ENCODE measurements around the gene OPCML. TPM values are rescaled to one million over a fixed set of nuclear protein-coding genes. Genes with fewer than 3 reads are reported as not detected.

The OPCML gene
- polyA plus RNA-seq, 1 donor (not counting 4 experiments of a cell fraction or from before 2014, with no cell fraction given): 0.04 TPM

- H3K4me2 ChIP-seq (ENCODE audit: control insufficient read depth, extremely low read depth, insufficient read depth, low read depth, low read length): no peak overlapping the region
- TF ChIP-seq CTCF (optimal IDR thresholded peaks at IDR 0.05 in 1 of 3, IDR thresholded peaks at IDR 0.05 in 1 of 3, conservative IDR thresholded peaks at IDR 0.05 in 1 of 3; ENCODE audit: extremely low read depth in 1 of 3, insufficient read depth in 2 of 3, low read length in 3 of 3) (no peak), EZH2 (IDR thresholded peaks at IDR 0.05; ENCODE audit: low read length) (no peak)
- H3K9me3 ChIP-seq (ENCODE audit: control insufficient read depth, low read depth, low read length): no peaks in the 10 kb centered on the region
- no peak overlapping the region for H3K27ac ChIP-seq (ENCODE audit: control insufficient read depth, insufficient read depth, low read length)
- H4K20me1 ChIP-seq (ENCODE audit: control insufficient read depth, extremely low read depth, insufficient read depth, low read length): no peaks in the 10 kb centered on the region
- no peak for FAIRE-seq
- DNase-seq (ENCODE audit: low read depth, low spot score): no peak
- no peak overlapping the region for H2AFZ ChIP-seq (ENCODE audit: control insufficient read depth, low read length)
- H3K4me1 ChIP-seq (ENCODE audit: control insufficient read depth, extremely low read depth, insufficient read depth, low read length): no peaks in the 10 kb centered on the region
- H3K27me3 ChIP-seq (ENCODE audit: control insufficient read depth, extremely low read depth, insufficient read depth, low read length): no peaks in the 10 kb centered on the region
- no peak overlapping the region for H3K9ac ChIP-seq (ENCODE audit: control insufficient read depth, extremely low read depth, insufficient read depth, low read length)
- no peak overlapping the region for H3K4me3 ChIP-seq (ENCODE audit: control insufficient read depth in 2 of 3, extremely low read depth in 1 of 3, insufficient read depth in 2 of 3, low read depth in 1 of 3, low read length in 3 of 3)
- no peaks in the 10 kb centered on the region for H3K79me2 ChIP-seq (ENCODE audit: control insufficient read depth, insufficient read depth, low read length)
- no peaks in the 10 kb centered on the region for H3K9me1 ChIP-seq (ENCODE audit: control insufficient read depth, extremely low read depth, insufficient read depth, low read length)
- no peaks in the 10 kb centered on the region for H3K36me3 ChIP-seq (ENCODE audit: control insufficient read depth in 2 of 2, extremely low read depth in 1 of 2, insufficient read depth in 2 of 2, low read length in 2 of 2)
- dilution Hi-C loops (cut with MboI; ENCODE audit: extremely low pct_ligation_motif_present, low sequenced_read_pairs): no loop called here
Measured at GRCh38 chr11:133172349-133172748, 360.0 kb downstream of the OPCML start.

- no peak overlapping the region for H3K9ac ChIP-seq (ENCODE audit: control insufficient read depth, extremely low read depth, insufficient read depth, low read length)
- H3K36me3 ChIP-seq (ENCODE audit: control insufficient read depth in 2 of 2, extremely low read depth in 1 of 2, insufficient read depth in 2 of 2, low read length in 2 of 2): no peaks in the 10 kb centered on the region
- H3K4me2 ChIP-seq (ENCODE audit: control insufficient read depth, extremely low read depth, insufficient read depth, low read depth, low read length): no peak overlapping the region
- no peaks in the 10 kb centered on the region for H3K9me1 ChIP-seq (ENCODE audit: control insufficient read depth, extremely low read depth, insufficient read depth, low read length)
- H4K20me1 ChIP-seq (ENCODE audit: control insufficient read depth, extremely low read depth, insufficient read depth, low read length): no peaks in the 10 kb centered on the region
- no peak overlapping the region for H3K4me3 ChIP-seq (ENCODE audit: control insufficient read depth in 2 of 3, extremely low read depth in 1 of 3, insufficient read depth in 2 of 3, low read depth in 1 of 3, low read length in 3 of 3)
- no peaks in the 10 kb centered on the region for H3K27me3 ChIP-seq (ENCODE audit: control insufficient read depth, extremely low read depth, insufficient read depth, low read length)
- H3K27ac ChIP-seq (ENCODE audit: control insufficient read depth, insufficient read depth, low read length): no peak overlapping the region
- TF ChIP-seq EZH2 (IDR thresholded peaks at IDR 0.05; ENCODE audit: low read length) (no peak), CTCF (optimal IDR thresholded peaks at IDR 0.05 in 1 of 3, IDR thresholded peaks at IDR 0.05 in 1 of 3, conservative IDR thresholded peaks at IDR 0.05 in 1 of 3; ENCODE audit: extremely low read depth in 1 of 3, insufficient read depth in 2 of 3, low read length in 3 of 3) (no peak)
- no peaks in the 10 kb centered on the region for H3K79me2 ChIP-seq (ENCODE audit: control insufficient read depth, insufficient read depth, low read length)
- DNase-seq (ENCODE audit: low read depth, low spot score): no peak
- no peaks in the 10 kb centered on the region for H3K9me3 ChIP-seq (ENCODE audit: control insufficient read depth, low read depth, low read length)
- no peak for FAIRE-seq
- H3K4me1 ChIP-seq (ENCODE audit: control insufficient read depth, extremely low read depth, insufficient read depth, low read length): no peaks in the 10 kb centered on the region
- dilution Hi-C loops (cut with MboI; ENCODE audit: extremely low pct_ligation_motif_present, low sequenced_read_pairs): no loop called here
- no peak overlapping the region for H2AFZ ChIP-seq (ENCODE audit: control insufficient read depth, low read length)
Measured at GRCh38 chr11:133171374-133171773, 360.9 kb downstream of the OPCML start.

Measured in keratinocyte (primary cell).